B cell (primary cell): ENCODE results near the gene UCMA. TPM values are rescaled to one million over a fixed set of nuclear protein-coding genes. Genes with fewer than 3 reads are reported as not detected.
A peak's percentile ranks its signal among the peaks of the same experiment; 100 is the strongest.

ENCODE experiments used
- ATAC-seq: fragments of 200-7000 bp; cut with Tn5 transposase; one replicate; pipeline ENCODE4 v1.10.0; 2021; ENCODE audit warnings: low read depth, mild to moderate bottlenecking, moderate number of reproducible peaks, moderate library complexity
- CTCF ChIA-PET: fragments of 350-600 bp; sonication (Branson Sonifier 250); formaldehyde crosslinking; loops from one replicate; lab custom pipeline; 2021; ENCODE audit warnings: antibody characterized with exemption, inconsistent platforms; lab: Charles Lee
- POLR2A ChIA-PET: fragments of 350-600 bp; sonication (Branson Sonifier 250); formaldehyde crosslinking; loops from one replicate; lab custom pipeline; 2021; ENCODE audit warnings: antibody characterized with exemption; lab: Charles Lee
- DNase-seq: peaks from one replicate; pipeline ENCODE4 v3.0.0; 2013
- H2AFZ ChIP-seq: 2 replicates; pipeline ENCODE4 v1.6.1; 2012; ENCODE audit warnings: mild to moderate bottlenecking, low read depth, low read length; ENCODE audit not compliant: insufficient read depth, poor library complexity, severe bottlenecking
- H3K27ac ChIP-seq, 2 donors: 1 replicate in 1 of 2; 2 replicates in 1 of 2; pipeline ENCODE4 v1.5.1; 2012 to 2013; ENCODE audit warnings: low read length in 2 of 2, mild to moderate bottlenecking in 2 of 2, moderate library complexity in 1 of 2
- H3K27me3 ChIP-seq, 4 experiments: fragments of 200-600 bp in 1 of 4; sonication (generic) in 1 of 4; replicated peaks in 1 of 4; 1 replicate in 2 of 4; 2 replicates in 2 of 4; pipeline versions ENCODE4 v1.6.1 to v1.7.0; 2013 to 2016; ENCODE audit warnings: low read length in 3 of 4, mild to moderate bottlenecking in 2 of 4, mixed read lengths in 1 of 4, moderate library complexity in 1 of 4; ENCODE audit not compliant: insufficient read depth in 4 of 4, control insufficient read depth in 3 of 4; ENCODE audit errors: control extremely low read depth in 1 of 4
- H3K36me3 ChIP-seq, 2 experiments: replicated peaks in 1 of 2; 1 replicate in 1 of 2; 2 replicates in 1 of 2; pipeline versions ENCODE4 v1.6.1 to v1.7.1; 2013; ENCODE audit warnings: low read length in 1 of 2; ENCODE audit not compliant: insufficient read depth in 2 of 2, control insufficient read depth in 1 of 2; ENCODE audit errors: control extremely low read depth in 1 of 2, extremely low read depth in 1 of 2
- H3K4me1 ChIP-seq, 2 donors: fragments of 200-600 bp in 1 of 2; sonication (generic) in 1 of 2; 1 replicate in 1 of 2; 2 replicates in 1 of 2; pipeline versions ENCODE4 v1.5.1 to v1.6.1; 2013 to 2017; ENCODE audit warnings: low read length in 2 of 2; ENCODE audit not compliant: control insufficient read depth in 2 of 2, insufficient read depth in 2 of 2
- H3K4me2 ChIP-seq: replicated peaks from 2 replicates; pipeline ENCODE3; 2012; ENCODE audit warnings: mild to moderate bottlenecking, low read depth, low read length; ENCODE audit not compliant: poor library complexity, severe bottlenecking
- H3K4me3 ChIP-seq, 5 experiments: fragments of 200-600 bp in 1 of 5; sonication (generic) in 1 of 5; 1 replicate in 3 of 5; 2 replicates in 2 of 5; pipeline versions ENCODE4 v1.5.1 to v1.7.0; 2011 to 2016; ENCODE audit warnings: low read length in 4 of 5, mild to moderate bottlenecking in 4 of 5, low read depth in 2 of 5, control low read depth in 1 of 5, moderate library complexity in 1 of 5; ENCODE audit not compliant: insufficient read depth in 1 of 5; ENCODE audit errors: control extremely low read depth in 1 of 5, extremely low read depth in 1 of 5
- H3K79me2 ChIP-seq: fragments of 200-600 bp; sonication (generic); one replicate; pipeline ENCODE4 v1.6.0; 2016; ENCODE audit warnings: low read length; ENCODE audit not compliant: control insufficient read depth, insufficient read depth
- H3K9ac ChIP-seq: fragments of 200-600 bp; sonication (generic); 2 replicates; pipeline ENCODE4 v1.6.1; 2017; ENCODE audit warnings: mild to moderate bottlenecking, low read length, moderate library complexity
- H3K9me3 ChIP-seq, 3 donors: one replicate each; pipeline versions ENCODE4 v1.6.1 to v1.7.1; 2013; ENCODE audit warnings: low read length in 2 of 3; ENCODE audit not compliant: control insufficient read depth in 2 of 3, insufficient read depth in 1 of 3; ENCODE audit errors: control extremely low read depth in 1 of 3
- H4K20me1 ChIP-seq: 2 replicates; pipeline ENCODE4 v1.6.0; 2012; ENCODE audit warnings: mild to moderate bottlenecking, low read length; ENCODE audit not compliant: insufficient read depth, control insufficient read depth, poor library complexity, severe bottlenecking
- H3K27ac Mint-ChIP-seq: one replicate; pipeline ENCODE4 v1.8.0; 2021; ENCODE audit warnings: mixed read lengths
- H3K27me3 Mint-ChIP-seq: one replicate; pipeline ENCODE4 v1.8.0; 2021; ENCODE audit warnings: mixed read lengths
- H3K4me1 Mint-ChIP-seq: one replicate; pipeline ENCODE4 v1.8.0; 2021; ENCODE audit warnings: mixed read lengths
- H3K4me3 Mint-ChIP-seq: one replicate; pipeline ENCODE4 v1.8.0; 2021; ENCODE audit warnings: mixed read lengths
- H3K9me3 Mint-ChIP-seq: one replicate; pipeline ENCODE4 v1.8.0; 2022; ENCODE audit warnings: mixed read lengths; ENCODE audit not compliant: insufficient read depth
- EZH2 ChIP-seq: IDR thresholded peaks from 2 replicates; pipeline ENCODE4 v1.6.1; 2012; ENCODE audit warnings: borderline replicate concordance, low read depth, mild to moderate bottlenecking, moderate library complexity, low read length; ENCODE audit not compliant: insufficient read depth, poor library complexity, severe bottlenecking
- WGBS: methylation state at CpG from one replicate; pipeline ENCODE4 v1.1.5; 2013; ENCODE audit warnings: missing lambda C conversion rate; ENCODE audit not compliant: insufficient coverage; 5-methylcytosine and 5-hydroxymethylcytosine counted together
- intact Hi-C: fragments of 100-400 bp; cut with micrococcal nuclease; formaldehyde crosslinking; loops from one replicate; pipeline ENCODE4 v1.10.0; 2022
- polyA plus RNA-seq: library from polyadenylated mRNA; depleted of rRNA; stranded (reverse); fragments of >200 nt; gene quantifications from 2 replicates; pipeline ENCODE4 v1.2.3, GENCODE V29; 2012
- total RNA-seq, 2 donors: library from RNA; stranded (reverse); fragments of 120-200 nt in 1 of 2; gene quantifications; 1 replicate in 1 of 2; 2 replicates in 1 of 2; pipeline versions ENCODE4 v1.2.3 to v1.2.4, GENCODE V29; 2013 to 2022
- TF ChIP-seq, protein P1 (sequence below): fragments of 200-600 bp; IDR thresholded peaks from one replicate; pipeline ENCODE4 v1.8.0; 2022; ENCODE audit warnings: antibody characterized with exemption, mild to moderate bottlenecking

Gene UCMA
- total and polyA plus RNA-seq, 2 donors (not counting 1 experiment from before 2014, with no cell fraction given), result not detected

DNA sequence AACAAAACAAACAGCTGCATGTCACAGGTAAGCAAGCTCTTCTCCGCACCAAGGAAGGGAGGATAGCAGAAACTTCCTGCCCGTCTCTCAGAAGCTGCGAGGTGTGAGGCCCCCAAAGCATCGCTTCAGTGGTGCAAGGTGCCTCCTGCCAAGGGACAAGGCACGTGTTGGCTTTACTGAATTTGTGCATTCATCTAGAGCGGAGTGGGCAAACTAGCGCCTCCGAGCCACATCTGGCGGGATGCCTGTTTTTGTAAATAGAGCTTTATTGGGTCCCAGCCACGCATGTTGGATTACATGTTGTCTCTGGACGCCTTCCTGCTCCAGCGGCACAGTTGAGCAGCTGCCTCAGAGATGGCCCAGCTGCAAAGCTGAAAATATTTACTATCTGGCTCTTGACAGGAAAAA lies 38.0 kb upstream of the UCMA start:
- no peaks in the 10 kb centered on the region for H3K36me3 ChIP-seq
- TF ChIP-seq EZH2, result no peak
- TF ChIP-seq, protein P1, sequence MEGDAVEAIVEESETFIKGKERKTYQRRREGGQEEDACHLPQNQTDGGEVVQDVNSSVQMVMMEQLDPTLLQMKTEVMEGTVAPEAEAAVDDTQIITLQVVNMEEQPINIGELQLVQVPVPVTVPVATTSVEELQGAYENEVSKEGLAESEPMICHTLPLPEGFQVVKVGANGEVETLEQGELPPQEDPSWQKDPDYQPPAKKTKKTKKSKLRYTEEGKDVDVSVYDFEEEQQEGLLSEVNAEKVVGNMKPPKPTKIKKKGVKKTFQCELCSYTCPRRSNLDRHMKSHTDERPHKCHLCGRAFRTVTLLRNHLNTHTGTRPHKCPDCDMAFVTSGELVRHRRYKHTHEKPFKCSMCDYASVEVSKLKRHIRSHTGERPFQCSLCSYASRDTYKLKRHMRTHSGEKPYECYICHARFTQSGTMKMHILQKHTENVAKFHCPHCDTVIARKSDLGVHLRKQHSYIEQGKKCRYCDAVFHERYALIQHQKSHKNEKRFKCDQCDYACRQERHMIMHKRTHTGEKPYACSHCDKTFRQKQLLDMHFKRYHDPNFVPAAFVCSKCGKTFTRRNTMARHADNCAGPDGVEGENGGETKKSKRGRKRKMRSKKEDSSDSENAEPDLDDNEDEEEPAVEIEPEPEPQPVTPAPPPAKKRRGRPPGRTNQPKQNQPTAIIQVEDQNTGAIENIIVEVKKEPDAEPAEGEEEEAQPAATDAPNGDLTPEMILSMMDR, result no peak
- WGBS, result 86% methylated on average over 9 of the region's 12 CpGs
- H3K9ac ChIP-seq, result peak overlapping the region; percentile 14
- Mint-ChIP-seq H3K9me3 (no peaks in the 10 kb centered on the region), H3K4me1 (peaks cover 2% of the 10 kb centered on the region), H3K27me3 (no peaks in the 10 kb centered on the region), H3K4me3 (peak overlapping the region; percentile 59), H3K27ac (peak overlapping the region; percentile 53)
- peak overlapping the region; percentile 17 for H3K4me2 ChIP-seq
- H3K4me3 ChIP-seq, result peak overlapping the region in 2 of 5 experiments; percentile 9 to 22
- no peaks in the 10 kb centered on the region for H4K20me1 ChIP-seq
- H3K27ac ChIP-seq, result no peak overlapping the region
- no peaks in the 10 kb centered on the region for H3K4me1 ChIP-seq
- peak overlapping the region; percentile 24 for H2AFZ ChIP-seq
- no peaks in the 10 kb centered on the region for H3K79me2 ChIP-seq
- H3K27me3 ChIP-seq, result no peaks in the 10 kb centered on the region
- DNase-seq (no peak), ATAC-seq (no peak)
- intact Hi-C loops, result no loop called here
- no peaks in the 10 kb centered on the region for H3K9me3 ChIP-seq
- CTCF ChIA-PET, result interaction anchor here (0.6 to 1.3 kb wide), 6 partner anchors 22 to 81 kb away, joined by 3 to 14 read pairs (median 5); no protein-coding TSS in a partner anchor
- POLR2A ChIA-PET, result interaction anchor here (0.9 kb wide), 1 partner anchor 30 kb away, joined by 3 read pairs; no protein-coding TSS in a partner anchor

DNA sequence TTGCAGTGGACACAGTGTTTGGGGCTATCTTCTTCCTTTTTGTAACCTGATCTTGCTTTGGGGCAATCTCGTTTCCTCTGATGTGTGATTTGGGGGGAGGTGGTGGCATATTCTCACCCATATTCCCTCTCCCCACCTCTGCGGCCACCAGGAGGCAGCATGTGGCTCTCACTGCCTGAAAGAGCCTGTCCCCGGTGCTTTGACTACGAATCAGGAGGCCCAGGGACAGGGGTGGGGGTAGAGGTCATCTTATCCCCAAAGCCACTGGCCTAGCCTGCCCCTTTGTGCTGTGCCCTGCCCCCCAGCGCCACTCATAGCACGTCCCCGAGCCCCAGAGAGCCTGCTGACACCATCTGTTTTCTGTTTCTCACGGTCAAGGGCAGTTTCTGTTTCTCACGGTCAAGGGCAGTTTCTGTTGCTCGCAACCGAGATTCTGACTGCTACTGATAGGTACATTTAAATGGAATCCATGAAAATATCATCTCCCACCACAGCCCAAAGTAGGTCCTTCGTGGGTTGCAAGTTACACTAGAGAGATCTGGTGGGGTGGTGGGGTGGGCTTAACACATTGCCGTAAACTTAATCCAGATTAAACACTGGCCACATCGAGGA lies 37.5 kb upstream of the UCMA start:
- Mint-ChIP-seq H3K27me3 (no peaks in the 10 kb centered on the region), H3K4me3 (peak overlapping the region; percentile 59), H3K4me1 (peaks cover 2% of the 10 kb centered on the region), H3K27ac (peak overlapping the region; percentile 53), H3K9me3 (no peaks in the 10 kb centered on the region)
- H3K9me3 ChIP-seq, result no peaks in the 10 kb centered on the region
- TF ChIP-seq, protein P1, result peak; percentile 46
- TF ChIP-seq EZH2, result no peak
- peak overlapping the region; percentile 17 for H3K4me2 ChIP-seq
- peak; percentile 73 for ATAC-seq
- POLR2A ChIA-PET, result interaction anchor here (0.9 kb wide), 1 partner anchor 30 kb away, joined by 3 read pairs; no protein-coding TSS in a partner anchor
- H3K36me3 ChIP-seq, result no peaks in the 10 kb centered on the region
- no peaks in the 10 kb centered on the region for H3K79me2 ChIP-seq
- H3K27ac ChIP-seq, result no peak overlapping the region
- H3K9ac ChIP-seq, result peak overlapping the region; percentile 14
- DNase-seq, result peak; percentile 49
- WGBS, result 62% methylated on average over 5 of the region's 14 CpGs
- intact Hi-C loops, result loop anchor here (1.0 kb wide), 1 partner anchor 31 kb away; no protein-coding TSS in a partner anchor
- H3K4me3 ChIP-seq, result peak overlapping the region in 2 of 5 experiments; percentile 9 to 22
- CTCF ChIA-PET, result interaction anchor here (0.7 to 1.3 kb wide), 5 partner anchors 29 to 81 kb away, joined by 3 to 14 read pairs (median 5); no protein-coding TSS in a partner anchor
- H2AFZ ChIP-seq, result peak overlapping the region; percentile 24
- no peaks in the 10 kb centered on the region for H3K27me3 ChIP-seq
- H4K20me1 ChIP-seq, result no peaks in the 10 kb centered on the region
- H3K4me1 ChIP-seq, result no peaks in the 10 kb centered on the region
